HepG2 (cell line): ENCODE measurements around the gene ZDHHC13. TPM values are rescaled to one million over a fixed set of nuclear protein-coding genes. Genes with fewer than 3 reads are reported as not detected.

ENCODE experiments used
- CBX2 ChIP-seq, 2 experiments: fragments of 200-600 bp in 1 of 2; sonication (generic); formaldehyde crosslinking in 1 of 2; IDR thresholded peaks; 2 replicates each; pipeline versions ENCODE4 v1.7.0 to v1.8.1; 2018 to 2022; ENCODE audit warnings: low read depth in 2 of 2, low read length in 1 of 2, mild to moderate bottlenecking in 1 of 2, missing genetic modification reagents in 1 of 2
- ERF ChIP-seq: IDR thresholded peaks from 2 replicates; pipeline ENCODE4 v1.6.1; 2018; ENCODE audit warnings: missing biosample characterization, missing genetic modification reagents
- HNF4G ChIP-seq, 2 experiments: sonication (generic) in 1 of 2; formaldehyde crosslinking in 1 of 2; IDR thresholded peaks; 2 replicates each; pipeline versions ENCODE4 v1.4.0 to v1.6.1; 2011 to 2020; ENCODE audit warnings: borderline replicate concordance in 2 of 2, low read depth in 2 of 2, mild to moderate bottlenecking in 2 of 2, low read length in 1 of 2, missing genetic modification reagents in 1 of 2, moderate library complexity in 1 of 2
- JARID2 ChIP-seq: sonication (generic); formaldehyde crosslinking; IDR thresholded peaks from 2 replicates; pipeline ENCODE4 v1.8.1; 2023; ENCODE audit warnings: missing genetic modification reagents, inconsistent platforms; ENCODE audit not compliant: insufficient replicate concordance
- MBNL3 ChIP-seq: fragments of 250-450 bp; sonication (Bioruptor Pico); conservative IDR thresholded peaks from 2 replicates; pipeline ENCODE4 v1.8.0; 2022; ENCODE audit warnings: mild to moderate bottlenecking, inconsistent platforms
- MED1 ChIP-seq: sonication (generic); formaldehyde crosslinking; IDR thresholded peaks from 2 replicates; pipeline ENCODE4 v1.4.0; 2020; ENCODE audit warnings: missing genetic modification reagents
- MED8 ChIP-seq: sonication (generic); formaldehyde crosslinking; IDR thresholded peaks from 2 replicates; pipeline ENCODE4 v1.8.1; 2023; ENCODE audit warnings: mild to moderate bottlenecking, missing genetic modification reagents; ENCODE audit not compliant: insufficient replicate concordance
- MYC ChIP-seq: sonication (generic); formaldehyde crosslinking; IDR thresholded peaks from 2 replicates; pipeline ENCODE4 v1.9.0; 2021; ENCODE audit warnings: missing genetic modification reagents, borderline replicate concordance
- SP140L ChIP-seq: sonication (generic); formaldehyde crosslinking; IDR thresholded peaks from 2 replicates; pipeline ENCODE4 v1.4.0; 2020; ENCODE audit warnings: missing genetic modification reagents, borderline replicate concordance
- SP5 ChIP-seq: IDR thresholded peaks from 2 replicates; pipeline ENCODE4 v1.6.1; 2016; ENCODE audit warnings: low read depth, borderline replicate concordance
- SRSF1 ChIP-seq: fragments of 200-400 bp; formaldehyde crosslinking; optimal IDR thresholded peaks from 2 replicates; pipeline ENCODE3; 2017; ENCODE audit warnings: mild to moderate bottlenecking, low read depth, low read length, moderate library complexity
- TBX2 ChIP-seq: sonication (generic); formaldehyde crosslinking; IDR thresholded peaks from 2 replicates; pipeline ENCODE4 v1.5.0; 2020; ENCODE audit warnings: missing genetic modification reagents, mild to moderate bottlenecking, borderline replicate concordance
- TEAD2 ChIP-seq: sonication (generic); formaldehyde crosslinking; IDR thresholded peaks from 2 replicates; pipeline ENCODE4 v1.9.0; 2021; ENCODE audit warnings: missing genetic modification reagents
- ZFP36 ChIP-seq: fragments of 150-350 bp; IDR thresholded peaks from 2 replicates; pipeline ENCODE4 v1.6.1; 2018; ENCODE audit warnings: borderline replicate concordance, low read length, low read depth; ENCODE audit not compliant: partially characterized antibody
- ZFP37 ChIP-seq: sonication (generic); formaldehyde crosslinking; IDR thresholded peaks from 2 replicates; pipeline ENCODE4 v1.4.0; 2020; ENCODE audit warnings: missing genetic modification reagents, borderline replicate concordance
- ZHX1 ChIP-seq: sonication (generic); formaldehyde crosslinking; IDR thresholded peaks from 2 replicates; pipeline ENCODE4 v1.8.1; 2022; ENCODE audit warnings: low read depth, mild to moderate bottlenecking, missing genetic modification reagents
- ZNF362 ChIP-seq: sonication (generic); formaldehyde crosslinking; IDR thresholded peaks from 2 replicates; pipeline ENCODE4 v1.4.0; 2020; ENCODE audit warnings: missing genetic modification reagents, mild to moderate bottlenecking, borderline replicate concordance
- ZNF496 ChIP-seq: sonication (generic); formaldehyde crosslinking; IDR thresholded peaks from 2 replicates; pipeline ENCODE4 v1.8.1; 2023; ENCODE audit warnings: mild to moderate bottlenecking, moderate library complexity, missing genetic modification reagents; ENCODE audit not compliant: insufficient replicate concordance
- ZNF501 ChIP-seq: sonication (generic); formaldehyde crosslinking; IDR thresholded peaks from 2 replicates; pipeline ENCODE4 v1.5.1; 2020; ENCODE audit warnings: mild to moderate bottlenecking, moderate library complexity, missing genetic modification reagents
- ZNF552 ChIP-seq: sonication (generic); formaldehyde crosslinking; IDR thresholded peaks from 2 replicates; pipeline ENCODE4 v1.9.0; 2022; ENCODE audit warnings: missing genetic modification reagents, mild to moderate bottlenecking, borderline replicate concordance
- ZNF746 ChIP-seq: sonication (generic); formaldehyde crosslinking; IDR thresholded peaks from 2 replicates; pipeline ENCODE4 v1.8.0; 2022; ENCODE audit warnings: mild to moderate bottlenecking, missing genetic modification reagents
- polyA plus RNA-seq, 8 experiments: library from polyadenylated mRNA; depleted of rRNA in 3 of 8; stranded (reverse) in 7 of 8; unstranded in 1 of 8; fragments of >200 nt; fragmentation: Illumina TruSeq in 4 of 8; extraction: Trizol in 4 of 8; gene quantifications; 2 replicates each; pipeline versions ENCODE4 v1.2.1 to v1.2.3, GENCODE V29; 2011 to 2016; ENCODE audit warnings: low read depth in 4 of 8, missing spikeins in 1 of 8, mixed read lengths in 1 of 8; ENCODE audit not compliant: insufficient read depth in 1 of 8
- total RNA-seq, 5 experiments: library from RNA; depleted of rRNA; stranded (reverse); fragments of >200 nt; fragmentation: Illumina TruSeq; extraction: Trizol; gene quantifications; 2 replicates each; pipeline ENCODE4 v1.2.3, GENCODE V29; 2016; ENCODE audit warnings: low read depth in 1 of 5
- TF ChIP-seq, protein P1 (sequence below): sonication (generic); formaldehyde crosslinking; IDR thresholded peaks from 2 replicates; pipeline ENCODE4 v1.5.0; 2020; ENCODE audit warnings: missing genetic modification reagents

ZDHHC13 gene
- total and polyA plus RNA-seq, 2 of the 13 experiments (the other 11 are each of a cell fraction or from before 2014, with no cell fraction given), result 10.9 to 11.8 TPM

DNA sequence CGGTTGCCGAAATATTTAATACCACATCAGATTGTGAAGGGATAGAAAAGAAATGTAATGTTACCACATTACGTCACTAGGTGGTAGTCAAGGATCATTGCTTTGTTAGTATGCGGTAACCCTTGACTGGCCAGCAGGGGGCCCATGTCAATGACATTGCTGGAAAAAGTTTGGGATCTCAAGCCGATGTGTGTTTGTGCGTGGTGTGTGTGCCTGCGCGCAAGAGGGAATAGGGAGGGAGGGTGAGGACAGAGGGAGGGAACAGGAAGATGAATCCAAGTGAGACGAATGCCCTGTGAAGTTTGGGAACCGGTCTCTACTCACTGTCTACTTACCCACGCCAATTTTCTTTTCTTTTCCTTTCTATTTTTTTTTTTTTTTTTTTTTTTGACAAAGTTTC, 45.7 kb upstream of the ZDHHC13 start (continued):
- TF ChIP-seq, protein P1, sequence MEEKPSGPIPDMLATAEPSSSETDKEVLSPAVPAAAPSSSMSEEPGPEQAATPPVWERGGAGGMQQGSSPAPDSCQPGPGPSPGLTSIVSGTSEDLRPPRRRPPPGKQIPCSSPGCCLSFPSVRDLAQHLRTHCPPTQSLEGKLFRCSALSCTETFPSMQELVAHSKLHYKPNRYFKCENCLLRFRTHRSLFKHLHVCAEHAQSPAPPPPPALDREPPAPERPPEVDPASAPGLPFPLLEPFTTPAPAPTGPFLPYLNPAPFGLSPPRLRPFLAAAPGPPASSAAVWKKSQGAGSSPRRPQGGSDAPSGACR (CRISPR knock-in tag), result no peak
- TF ChIP-seq SP5 (CRISPR knock-in tag) (no peak), TBX2 (CRISPR knock-in tag) (no peak), MED8 (CRISPR knock-in tag) (no peak), CBX2 (IDR thresholded peaks at IDR 0.05; ENCODE audit: low read depth, low read length) (no peak), CBX2 (CRISPR knock-in tag; IDR thresholded peaks at IDR 0.05; ENCODE audit: low read depth) (no peak), ZHX1 (no peak), ERF (CRISPR knock-in tag) (no peak), JARID2 (no peak), SP140L (no peak), ZFP36 (no peak), ZNF496 (no peak), MYC (CRISPR knock-in tag) (no peak), ZNF501 (no peak), HNF4G (IDR thresholded peaks at IDR 0.05; ENCODE audit: borderline replicate concordance, low read depth, low read length) (no peak), HNF4G (CRISPR knock-in tag; IDR thresholded peaks at IDR 0.05; ENCODE audit: borderline replicate concordance, low read depth) (no peak), MED1 (CRISPR knock-in tag) (peak; percentile 24; the same call in 1 of the 2 replicates), ZFP37 (CRISPR knock-in tag) (no peak), ZNF746 (CRISPR knock-in tag) (no peak), ZNF362 (CRISPR knock-in tag) (peak; percentile 66; the same call in 1 of the 2 replicates), MBNL3 (CRISPR knock-in tag) (no peak), SRSF1 (no peak), TEAD2 (CRISPR knock-in tag) (no peak), ZNF552 (CRISPR knock-in tag) (no peak)
